ENCODE results near the gene H2BK1.

DNA sequence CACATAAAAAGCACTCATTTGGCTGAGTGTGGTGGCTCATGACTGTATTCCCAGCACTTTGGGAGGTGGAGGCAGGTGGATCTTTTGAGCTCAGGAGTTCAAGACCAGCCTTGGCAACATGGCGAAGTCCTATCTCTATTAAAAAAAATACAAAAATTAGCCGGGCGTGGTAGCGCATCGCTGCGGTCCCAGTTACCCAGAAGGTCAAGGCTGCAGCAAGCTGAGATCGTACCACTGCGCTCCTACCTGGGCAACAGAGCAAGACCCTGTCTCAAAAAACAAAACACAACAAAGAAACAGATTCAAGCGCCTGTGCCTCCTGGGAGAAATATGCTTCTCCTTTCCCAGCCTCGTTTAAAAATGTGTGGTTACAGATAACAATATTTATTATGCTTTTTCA, 19.0 kb upstream of the H2BK1 start:
- TF ChIP-seq, protein P1, sequence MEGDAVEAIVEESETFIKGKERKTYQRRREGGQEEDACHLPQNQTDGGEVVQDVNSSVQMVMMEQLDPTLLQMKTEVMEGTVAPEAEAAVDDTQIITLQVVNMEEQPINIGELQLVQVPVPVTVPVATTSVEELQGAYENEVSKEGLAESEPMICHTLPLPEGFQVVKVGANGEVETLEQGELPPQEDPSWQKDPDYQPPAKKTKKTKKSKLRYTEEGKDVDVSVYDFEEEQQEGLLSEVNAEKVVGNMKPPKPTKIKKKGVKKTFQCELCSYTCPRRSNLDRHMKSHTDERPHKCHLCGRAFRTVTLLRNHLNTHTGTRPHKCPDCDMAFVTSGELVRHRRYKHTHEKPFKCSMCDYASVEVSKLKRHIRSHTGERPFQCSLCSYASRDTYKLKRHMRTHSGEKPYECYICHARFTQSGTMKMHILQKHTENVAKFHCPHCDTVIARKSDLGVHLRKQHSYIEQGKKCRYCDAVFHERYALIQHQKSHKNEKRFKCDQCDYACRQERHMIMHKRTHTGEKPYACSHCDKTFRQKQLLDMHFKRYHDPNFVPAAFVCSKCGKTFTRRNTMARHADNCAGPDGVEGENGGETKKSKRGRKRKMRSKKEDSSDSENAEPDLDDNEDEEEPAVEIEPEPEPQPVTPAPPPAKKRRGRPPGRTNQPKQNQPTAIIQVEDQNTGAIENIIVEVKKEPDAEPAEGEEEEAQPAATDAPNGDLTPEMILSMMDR (IDR thresholded peaks at IDR 0.05 in 8 of 11, conservative IDR thresholded peaks at IDR 0.05 in 3 of 11): no peak
- TF ChIP-seq POLR2A (IDR thresholded peaks at IDR 0.05): no peak

Data from spleen (tissue), 7 donors.